ENCODE data around the gene SCO2. TPM values are rescaled to one million over a fixed set of nuclear protein-coding genes. Genes with fewer than 3 reads are reported as not detected.
A peak's percentile ranks its signal among the peaks of the same experiment; 100 is the strongest.

Gene SCO2
- polyA plus RNA-seq (2012; ENCODE audit: insufficient read depth, insufficient read length), result 5.8 TPM

DNA sequence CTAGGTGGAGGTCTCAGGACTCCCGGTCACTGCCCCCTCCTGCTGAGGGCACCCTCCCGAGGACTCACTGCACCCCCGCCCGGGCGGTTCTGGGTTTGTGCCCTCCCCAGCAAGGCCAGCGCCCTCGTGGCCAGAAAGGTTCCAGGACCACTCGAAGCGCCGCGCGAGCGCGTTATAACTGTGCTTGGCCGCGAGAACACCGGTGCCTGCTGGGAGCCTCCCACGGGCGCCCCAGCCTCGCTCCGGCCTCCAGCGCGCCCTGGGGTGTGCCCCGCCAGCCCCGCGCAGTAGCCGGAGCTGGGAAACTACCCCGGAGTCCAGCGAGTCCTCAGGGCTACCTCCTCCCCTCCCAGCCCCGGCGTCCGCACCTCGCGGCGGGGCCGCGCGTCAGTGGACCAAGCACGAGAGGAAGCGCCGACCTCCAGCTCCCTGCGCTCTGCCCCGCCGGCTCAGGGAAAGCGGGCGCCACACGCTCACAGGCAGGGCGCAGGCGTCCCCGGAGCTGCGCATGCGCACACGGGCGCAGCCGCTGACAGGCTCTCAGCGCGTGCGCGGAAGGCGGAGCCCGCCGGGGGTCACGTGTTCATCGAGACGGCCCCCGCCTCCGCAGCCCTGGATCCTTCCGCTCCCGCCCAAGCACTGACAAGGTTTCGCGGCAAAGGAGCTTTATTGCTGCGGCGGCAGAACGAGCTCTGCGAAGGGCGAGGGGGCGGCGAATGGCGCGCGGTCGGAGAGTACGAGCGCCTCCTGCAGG, at the start of gene SCO2:
Gene SCO2 (minus strand): TSS at position 495 of the 754 bp plus-strand sequence. CDS start 1,187 bp downstream, outside the sequence.
- DNase-seq (ENCODE audit: low read depth, low spot score), result peak; percentile 95
- peak within 1 kb of the TSS; percentile 71 for H3K4me3 ChIP-seq (ENCODE audit: low read length)

- no peak for DNase-seq (ENCODE audit: low read depth, low spot score)
- H3K4me3 ChIP-seq (ENCODE audit: low read length), result no peak overlapping the region
Observed at GRCh38 chr22:50574383-50574755, 49.0 kb upstream of the SCO2 start.

DNA sequence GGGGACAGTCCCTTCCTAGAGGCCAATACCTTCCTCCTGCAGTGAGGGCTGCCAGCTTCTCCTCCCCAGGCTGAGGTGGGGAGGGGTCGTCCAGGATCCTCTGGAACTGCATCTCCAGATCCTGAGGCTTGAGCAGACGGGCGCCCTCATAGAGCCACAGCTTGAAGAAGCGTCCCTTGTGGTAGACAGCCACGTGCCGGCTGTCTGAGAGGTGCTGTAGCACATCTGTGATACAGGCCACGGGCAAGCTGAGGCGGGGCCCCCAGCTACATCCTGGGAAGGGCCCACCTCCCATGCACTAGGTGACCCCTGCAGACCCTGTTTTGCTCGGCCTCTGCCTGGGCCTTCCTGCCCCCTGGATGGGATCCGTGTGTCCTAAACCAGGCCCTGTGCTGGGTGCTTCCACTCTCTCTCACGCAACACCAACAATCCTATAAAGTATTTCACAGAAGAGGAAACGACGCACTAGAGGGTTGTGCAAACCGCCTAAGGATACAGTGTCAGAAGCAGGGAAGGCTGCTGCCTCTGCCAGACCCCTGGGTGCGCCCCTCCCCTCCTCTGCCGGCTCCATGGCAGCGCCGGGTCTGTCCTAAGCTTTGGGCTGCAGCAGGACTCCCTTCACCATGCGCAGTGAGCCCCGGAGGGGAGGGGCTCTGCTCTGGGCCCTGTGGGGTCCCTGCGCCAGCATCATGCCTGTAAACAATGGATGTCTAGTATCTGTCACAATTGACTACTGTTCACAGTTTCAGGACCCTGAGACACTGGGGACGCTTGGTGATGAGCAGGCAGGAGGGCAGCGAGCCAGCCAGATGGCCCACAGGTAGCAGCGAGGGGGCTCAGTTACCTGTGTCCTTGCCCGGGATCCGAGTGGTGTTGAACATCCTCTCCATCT, 48.3 kb upstream of the SCO2 start:
- H3K4me3 ChIP-seq (ENCODE audit: low read length), result no peak overlapping the region
- DNase-seq (ENCODE audit: low read depth, low spot score), result no peak

DNA sequence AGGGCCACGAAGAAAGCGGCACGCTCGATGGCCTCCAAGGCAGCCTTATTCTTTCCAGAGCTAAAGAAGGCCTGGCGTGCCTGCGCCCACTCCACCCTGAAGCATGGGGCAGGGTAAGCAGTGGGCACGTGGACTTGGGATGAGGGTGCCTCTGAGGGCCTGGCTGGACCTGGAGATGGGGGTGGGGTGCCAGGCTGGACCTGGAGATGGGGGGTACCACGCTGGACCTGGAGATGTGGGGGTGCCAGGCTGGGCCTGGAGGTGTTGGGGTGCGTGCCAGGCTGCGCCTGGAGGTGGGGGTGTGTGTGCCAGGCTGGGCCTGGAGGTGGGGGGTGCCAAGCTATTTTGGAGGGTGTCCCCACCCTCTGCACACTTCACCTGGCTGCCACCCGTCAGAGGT, 47.6 kb upstream of the SCO2 start:
- no peak overlapping the region for H3K4me3 ChIP-seq (ENCODE audit: low read length)
- DNase-seq (ENCODE audit: low read depth, low spot score), result no peak

DNA sequence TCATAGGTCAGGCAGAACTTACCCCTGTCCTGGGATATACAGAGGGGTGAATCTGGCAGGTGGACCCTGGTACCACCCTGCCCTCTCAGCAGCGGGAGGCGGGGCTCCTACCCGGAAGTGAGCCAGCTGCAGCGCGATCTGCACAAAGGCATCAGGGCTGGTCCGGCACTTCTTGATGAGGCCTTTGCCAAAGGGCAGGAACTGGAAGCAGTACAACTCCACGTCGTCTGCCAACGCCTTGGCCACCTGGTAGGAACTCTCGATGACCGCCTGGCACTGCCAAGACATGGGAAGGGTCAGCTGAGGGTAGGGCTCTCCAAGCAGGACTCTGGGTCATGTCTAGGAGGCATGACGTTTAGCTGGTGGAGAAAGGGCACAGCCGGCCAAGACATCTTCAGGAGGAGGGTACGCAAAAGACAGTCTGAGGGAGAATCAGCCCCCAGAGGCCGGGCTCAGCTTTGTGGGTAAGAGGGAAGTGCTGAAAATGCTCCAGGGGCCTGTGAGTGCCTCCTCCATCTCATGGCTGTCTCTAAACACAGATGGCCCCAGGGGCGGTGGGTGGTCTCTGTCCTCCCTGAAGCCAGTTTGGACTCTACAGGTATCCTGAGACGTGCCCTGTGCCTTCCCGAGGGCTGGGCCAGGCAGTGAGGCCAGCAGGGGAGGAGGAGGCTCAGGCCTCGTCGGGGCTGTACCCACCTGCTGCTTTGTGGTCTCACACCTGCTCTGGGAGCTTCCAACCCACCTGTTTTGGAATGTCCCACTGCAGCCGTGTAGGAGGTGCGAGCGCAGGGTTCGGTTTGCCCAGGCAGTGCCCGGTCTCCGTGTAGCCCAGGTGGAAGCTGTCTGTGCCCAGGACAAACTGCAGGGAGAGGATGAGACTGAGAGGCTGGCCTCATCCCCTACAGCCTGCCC, 46.1 kb upstream of the SCO2 start:
- DNase-seq (ENCODE audit: low read depth, low spot score), result no peak
- no peak overlapping the region for H3K4me3 ChIP-seq (ENCODE audit: low read length)

DNA sequence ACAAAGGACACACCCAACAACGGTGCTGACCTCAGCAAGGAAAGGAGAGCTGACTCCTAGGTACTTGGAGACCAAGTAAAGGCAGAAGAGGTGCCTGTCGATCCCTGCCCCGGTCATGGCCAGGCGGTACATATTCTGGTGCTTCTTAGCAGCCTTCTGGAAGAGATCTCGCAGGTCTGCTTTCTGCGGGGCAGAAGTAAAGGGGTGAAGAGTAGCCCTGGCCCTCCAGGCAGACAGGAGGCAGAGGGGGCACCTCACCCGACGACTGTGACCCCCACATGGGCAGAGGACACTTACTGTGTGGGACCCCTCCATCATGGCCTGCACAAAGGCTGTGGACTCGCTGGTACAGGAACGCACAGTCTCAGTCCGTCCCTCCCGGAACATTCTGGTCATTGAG, 45.5 kb upstream of the SCO2 start:
- no peak for DNase-seq (ENCODE audit: low read depth, low spot score)
- H3K4me3 ChIP-seq (ENCODE audit: low read length), result no peak overlapping the region

DNA sequence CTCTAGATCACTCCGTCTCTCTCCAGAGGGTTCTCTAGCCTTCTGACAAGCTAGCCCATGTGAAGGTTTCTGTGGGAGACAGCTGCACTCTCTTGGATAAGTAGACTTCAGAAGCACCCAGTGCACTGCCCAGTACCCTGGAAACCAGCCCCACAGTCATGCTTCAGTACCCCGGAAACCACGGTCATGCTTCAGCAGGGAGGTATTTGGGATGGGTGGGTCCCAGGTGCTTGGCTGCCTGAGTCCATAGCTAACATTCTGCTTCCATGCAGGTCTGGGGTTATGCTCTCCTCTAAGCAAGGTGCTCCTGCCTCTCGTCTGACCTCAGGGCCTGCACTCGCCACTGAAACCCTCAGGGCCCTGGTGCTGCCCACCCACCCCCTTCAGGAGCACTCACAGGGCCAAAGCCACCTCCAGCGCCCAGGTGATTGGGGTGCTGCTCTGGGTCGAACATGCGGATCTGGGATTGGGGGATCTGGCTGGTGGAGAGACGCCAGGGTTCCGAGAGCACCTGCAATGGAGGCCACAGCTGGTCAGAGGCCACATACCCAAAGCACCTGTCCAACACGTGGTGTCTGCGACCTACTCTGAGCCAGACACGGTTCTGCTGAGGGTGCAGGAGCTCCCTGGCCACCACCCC, 44.6 kb upstream of the SCO2 start:
- no peak for DNase-seq (ENCODE audit: low read depth, low spot score)
- H3K4me3 ChIP-seq (ENCODE audit: low read length), result no peak overlapping the region

- no peak for DNase-seq (ENCODE audit: low read depth, low spot score)
- H3K4me3 ChIP-seq (ENCODE audit: low read length), result no peak overlapping the region
Observed at GRCh38 chr22:50569041-50569459, 43.7 kb upstream of the SCO2 start.

- DNase-seq (ENCODE audit: low read depth, low spot score), result no peak
Observed at GRCh38 chr22:50568626-50569025, 43.2 kb upstream of the SCO2 start.

DNA sequence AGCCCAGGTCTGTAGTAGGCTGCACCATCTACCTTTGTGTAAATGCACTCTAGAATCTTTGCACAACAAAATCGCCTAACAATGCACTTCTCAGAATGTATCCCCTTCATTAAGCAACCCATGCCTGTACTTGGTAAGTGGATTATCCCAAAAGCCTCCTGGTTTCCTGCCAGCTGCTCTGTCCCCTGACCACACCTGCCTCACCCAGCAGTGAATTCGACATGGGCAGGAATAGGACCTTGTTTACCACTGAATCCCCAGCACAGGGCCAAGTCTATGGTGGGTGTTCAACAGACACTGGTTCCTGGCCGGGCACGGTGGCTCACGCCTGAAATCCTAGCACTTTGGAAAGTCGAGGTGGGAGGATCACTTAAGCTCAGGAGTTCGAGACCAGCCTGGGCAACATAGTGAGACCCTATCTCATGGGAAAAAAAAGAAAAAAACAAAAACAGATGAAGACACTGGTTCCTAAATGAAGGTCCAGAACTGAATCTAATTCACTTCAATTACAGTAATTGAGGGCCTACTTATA, 42.4 kb upstream of the SCO2 start:
- H3K4me3 ChIP-seq (ENCODE audit: low read length), result no peak overlapping the region
- no peak for DNase-seq (ENCODE audit: low read depth, low spot score)

More at GRCh38 chr22:50568626-50569025, 43.2 kb upstream of the SCO2 start:
- no peak overlapping the region for H3K4me3 ChIP-seq (ENCODE audit: low read length)

DNA sequence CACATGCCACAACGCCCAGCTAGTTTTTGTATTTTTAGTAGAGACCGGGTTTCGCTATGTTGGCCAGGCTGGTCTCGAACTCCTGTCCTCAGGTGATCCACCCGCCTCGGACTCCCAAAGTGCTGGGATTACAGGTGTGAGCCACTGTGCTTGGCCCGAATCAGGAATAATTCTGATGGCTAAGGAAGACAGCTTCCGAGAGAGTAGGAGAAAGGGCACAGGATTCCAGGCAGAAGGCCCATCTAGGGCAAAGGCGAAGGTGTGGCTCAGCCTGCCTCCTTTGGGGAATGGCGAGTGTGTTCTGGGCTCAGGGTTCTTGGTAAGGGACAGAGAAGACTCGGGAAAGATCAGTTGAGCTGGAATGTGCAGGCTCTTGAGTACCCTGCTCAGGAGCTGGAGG, 38.9 kb upstream of the SCO2 start:
- H3K4me3 ChIP-seq (ENCODE audit: low read length), result no peak overlapping the region
- no peak for DNase-seq (ENCODE audit: low read depth, low spot score)

DNA sequence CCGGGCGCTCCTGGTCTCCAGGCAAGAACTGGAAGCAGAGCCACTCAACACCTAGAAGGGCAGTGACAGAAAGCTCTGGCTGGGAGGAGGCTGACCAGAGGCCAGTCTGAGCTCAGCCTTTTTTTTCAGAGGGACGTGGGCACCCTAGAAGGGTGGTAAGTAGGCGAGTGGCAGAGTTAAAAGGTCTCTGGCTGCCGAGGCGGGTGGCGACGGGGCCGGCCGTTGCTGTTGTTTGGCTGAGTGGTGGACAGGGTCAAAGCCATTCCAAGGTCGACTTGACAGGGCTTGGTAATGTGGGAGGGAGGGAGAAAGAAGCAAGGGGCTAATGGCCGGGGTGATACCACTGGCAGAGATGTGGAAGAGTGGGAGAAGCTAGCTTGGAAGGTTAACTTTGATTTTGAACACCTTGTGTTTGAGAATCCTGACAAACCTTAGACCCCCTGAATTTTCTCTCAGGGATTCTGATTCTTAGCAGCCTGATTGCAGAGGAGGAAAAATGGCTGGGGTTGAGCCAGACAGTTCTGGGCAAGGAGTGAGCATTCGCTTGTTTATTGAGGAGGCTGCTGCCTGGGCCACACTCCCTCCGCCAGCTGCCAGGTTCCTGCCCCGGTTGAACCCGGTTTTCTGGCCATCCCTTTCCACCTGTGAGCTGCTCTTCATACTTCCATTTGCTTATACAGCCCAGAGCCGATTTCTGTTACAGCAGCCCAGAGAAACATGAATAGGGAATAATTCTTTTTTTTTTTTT, 38.2 kb upstream of the SCO2 start:
- H3K4me3 ChIP-seq (ENCODE audit: low read length), result peak overlapping the region; percentile 79
- DNase-seq (ENCODE audit: low read depth, low spot score), result no peak

DNA sequence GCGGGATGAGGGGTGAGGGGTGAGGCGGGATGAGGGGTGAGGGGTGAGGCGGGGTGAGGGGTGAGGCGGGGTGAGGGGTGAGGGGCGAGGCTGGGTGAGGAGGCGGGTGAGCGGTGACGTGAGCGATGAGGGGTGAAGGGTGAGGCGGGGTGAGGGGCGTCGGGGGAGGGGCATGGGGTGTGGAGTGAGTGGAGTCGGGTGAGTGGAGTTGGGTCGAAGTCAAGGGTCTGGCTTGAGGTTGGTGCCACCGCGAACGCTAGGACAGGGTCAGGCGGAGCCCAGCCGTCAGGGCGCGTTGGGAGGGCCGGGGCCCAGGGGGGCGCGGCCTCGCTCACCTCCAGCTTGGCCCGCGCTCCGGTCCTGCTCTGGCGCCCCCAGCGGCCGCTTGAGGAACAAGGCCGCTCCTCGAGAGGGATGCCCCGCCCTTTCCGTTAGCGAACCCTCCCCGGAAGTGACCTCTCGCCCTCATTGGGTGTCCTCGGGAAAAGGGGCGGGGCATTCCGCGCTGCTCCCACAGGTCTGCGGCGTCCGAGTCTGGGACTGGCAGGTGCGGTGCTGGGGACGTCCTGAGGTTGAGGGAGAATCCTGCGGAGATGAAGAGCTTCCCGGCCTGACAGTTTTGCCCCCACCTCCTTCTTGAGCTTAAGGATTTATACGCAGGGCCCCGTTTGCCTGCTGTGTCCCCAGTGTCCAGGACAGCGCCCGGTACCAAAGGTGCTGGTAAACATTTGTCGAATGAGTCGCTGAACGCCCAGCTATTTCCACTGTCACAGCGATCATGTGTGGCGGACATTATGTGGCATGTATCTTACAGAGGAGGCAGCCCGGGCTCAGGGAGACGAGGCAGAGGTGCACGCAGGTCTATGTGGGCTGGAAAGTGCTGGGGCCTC, 37.4 kb upstream of the SCO2 start, which contains the start of gene SYCE3:
Gene SYCE3 (minus strand): TSS at position 397 of the 890 bp plus-strand sequence. CDS start 6,514 bp downstream, outside the sequence.
- peak within 1 kb of the TSS; percentile 79 for H3K4me3 ChIP-seq (ENCODE audit: low read length)
- peak; percentile 87 for DNase-seq (ENCODE audit: low read depth, low spot score)

- no peak overlapping the region for H3K4me3 ChIP-seq (ENCODE audit: low read length)
- no peak for DNase-seq (ENCODE audit: low read depth, low spot score)
Observed at GRCh38 chr22:50561401-50562358, 36.3 kb upstream of the SCO2 start.

DNA sequence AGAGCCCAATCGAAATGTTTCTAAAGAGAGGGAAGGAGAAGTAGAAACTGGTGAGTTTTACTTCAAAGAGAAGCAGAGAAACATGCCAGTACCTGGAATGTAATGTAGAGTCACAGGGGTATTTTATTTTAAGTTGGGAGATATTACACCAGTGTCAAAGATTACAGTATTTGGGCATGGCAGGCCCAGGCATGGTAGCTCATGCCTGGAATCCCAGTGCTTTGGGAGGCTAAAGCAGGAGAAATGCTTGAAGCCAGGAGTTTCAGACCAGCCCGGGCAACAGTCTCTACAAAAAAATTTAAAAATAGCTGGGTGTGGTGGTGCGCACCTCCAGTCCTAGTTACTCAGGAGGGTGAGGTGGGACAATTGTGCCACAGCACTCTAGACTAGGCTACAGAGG, 34.6 kb upstream of the SCO2 start:
- no peak for DNase-seq (ENCODE audit: low read depth, low spot score)
- no peak overlapping the region for H3K4me3 ChIP-seq (ENCODE audit: low read length)

GRCh38 chr22:50556703-50557102, 31.3 kb upstream of the SCO2 start:
- no peak overlapping the region for H3K4me3 ChIP-seq (ENCODE audit: low read length)
- no peak for DNase-seq (ENCODE audit: low read depth, low spot score)

Measured in Jurkat, Clone E6-1 (cell line).